ENCODE results near the gene SCUBE3.

Gene SCUBE3

DNA sequence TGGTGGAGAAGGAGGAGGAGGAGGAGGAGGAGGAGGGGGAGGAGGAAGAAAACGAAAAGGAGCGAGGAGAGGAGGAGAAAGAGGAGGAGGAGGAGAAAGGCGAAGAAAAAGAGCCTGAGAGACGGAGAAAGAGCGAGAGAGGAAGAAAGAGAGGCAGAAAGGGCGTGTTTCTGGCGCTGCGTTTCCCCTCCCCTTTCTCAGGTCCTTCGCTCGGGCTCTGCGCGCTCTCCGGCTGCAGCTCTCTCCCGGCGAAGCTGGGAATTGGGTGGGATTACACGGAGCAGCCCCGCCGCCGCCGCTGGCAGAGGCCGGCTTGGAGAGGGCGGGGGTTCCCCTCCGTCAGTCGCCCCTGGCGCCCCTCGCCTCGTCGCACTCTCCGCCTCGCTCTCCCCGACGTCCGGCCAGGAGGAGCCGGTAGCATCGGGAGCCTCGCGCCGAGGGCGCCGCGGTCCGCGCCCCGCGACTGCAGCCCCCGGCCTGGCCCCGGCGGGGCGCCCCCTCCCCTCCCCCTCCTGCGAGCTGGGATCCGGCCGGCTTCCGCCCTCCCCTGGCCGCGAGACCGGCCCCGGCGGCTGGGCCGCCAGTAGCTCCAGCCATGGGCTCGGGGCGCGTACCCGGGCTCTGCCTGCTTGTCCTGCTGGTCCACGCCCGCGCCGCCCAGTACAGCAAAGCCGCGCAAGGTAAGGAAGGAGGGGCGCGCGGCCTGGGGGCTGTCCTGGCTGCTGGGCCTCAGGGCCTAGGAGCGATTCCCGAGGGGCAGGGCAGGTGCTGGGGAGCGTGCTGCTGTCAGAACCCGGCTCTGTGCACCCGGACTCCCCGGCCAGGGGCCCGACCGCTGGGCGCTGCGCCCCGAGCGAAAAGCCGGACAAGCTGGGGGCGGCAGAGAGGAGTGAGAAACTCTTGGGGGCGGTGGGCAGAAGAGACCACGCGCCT, at the start of gene SCUBE3:
TSS of gene SCUBE3 (plus strand) at position 133 of the 933 bp plus-strand sequence. CDS start at position 596, 463 bp downstream.
- peak; percentile 87 for DNase-seq (ENCODE audit: low spot score)

DNA sequence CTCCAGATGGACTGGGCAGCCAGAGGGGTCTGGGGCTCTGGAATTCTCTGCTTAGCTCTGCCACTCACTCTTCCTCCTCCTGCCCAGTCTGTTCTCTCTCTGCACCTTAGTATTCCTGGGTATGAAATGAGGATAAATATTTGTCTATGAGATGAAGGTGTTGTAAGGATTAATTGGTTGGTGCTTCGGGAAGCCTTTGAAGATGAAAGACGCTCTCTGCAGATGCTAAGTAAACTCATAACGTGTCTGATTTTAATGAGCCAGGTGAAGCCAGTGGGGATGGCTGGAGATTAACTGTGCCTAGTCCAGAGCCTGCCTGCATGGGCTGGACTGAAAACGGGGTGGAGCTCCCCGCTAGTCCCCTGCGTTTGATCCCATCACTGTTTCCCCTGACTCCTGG, 49.5 kb upstream of the SCUBE3 start:
- no peak for DNase-seq (ENCODE audit: low spot score)

- DNase-seq (ENCODE audit: low spot score) = no peak
Observed at GRCh38 chr6:35164868-35165267, 48.9 kb upstream of the SCUBE3 start.

- DNase-seq (ENCODE audit: low spot score) = no peak
Observed at GRCh38 chr6:35165630-35166071, 48.1 kb upstream of the SCUBE3 start.

DNA sequence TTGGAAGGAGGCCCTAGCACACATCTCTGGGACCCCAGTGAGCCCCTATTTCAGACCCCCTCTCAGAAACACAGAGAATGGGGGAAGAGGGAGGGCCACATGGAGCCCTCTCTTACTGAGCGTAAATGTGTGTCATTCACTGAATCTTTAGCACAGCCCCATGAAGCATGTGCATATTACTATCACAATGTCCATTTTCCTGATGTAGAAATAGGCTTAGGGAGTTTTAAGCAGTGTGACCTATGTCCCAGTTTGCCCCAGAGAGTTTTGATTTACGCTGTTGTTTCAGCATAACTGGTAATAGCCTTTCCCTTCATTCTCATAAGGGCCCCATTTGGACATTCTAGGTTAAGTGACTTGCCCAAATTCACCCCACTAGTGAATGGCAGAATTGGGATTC, 47.6 kb upstream of the SCUBE3 start:
- no peak for DNase-seq (ENCODE audit: low spot score)

DNA sequence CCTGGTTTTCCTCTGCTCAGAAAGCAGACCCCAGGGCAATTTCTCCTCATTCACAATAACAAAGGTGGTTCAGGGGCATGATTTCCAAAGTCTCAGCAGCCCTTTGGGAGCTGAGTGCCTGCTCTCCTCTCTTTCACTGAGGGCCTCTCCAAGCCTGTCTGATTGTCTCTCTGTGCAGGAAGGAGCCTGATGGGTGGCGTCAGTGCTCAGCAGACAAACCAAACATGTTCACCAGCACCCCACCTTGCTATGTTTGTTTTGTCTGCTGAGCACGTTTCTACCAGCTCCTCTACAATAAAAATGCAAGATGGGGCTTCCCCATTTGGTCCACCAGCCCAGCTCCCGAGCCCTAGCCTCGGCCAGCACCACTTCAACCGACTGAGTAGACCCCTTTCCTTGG, 47.2 kb upstream of the SCUBE3 start:
- DNase-seq (ENCODE audit: low spot score) = no peak

GRCh38 chr6:35167505-35167904, 46.3 kb upstream of the SCUBE3 start:
- no peak for DNase-seq (ENCODE audit: low spot score)

DNA sequence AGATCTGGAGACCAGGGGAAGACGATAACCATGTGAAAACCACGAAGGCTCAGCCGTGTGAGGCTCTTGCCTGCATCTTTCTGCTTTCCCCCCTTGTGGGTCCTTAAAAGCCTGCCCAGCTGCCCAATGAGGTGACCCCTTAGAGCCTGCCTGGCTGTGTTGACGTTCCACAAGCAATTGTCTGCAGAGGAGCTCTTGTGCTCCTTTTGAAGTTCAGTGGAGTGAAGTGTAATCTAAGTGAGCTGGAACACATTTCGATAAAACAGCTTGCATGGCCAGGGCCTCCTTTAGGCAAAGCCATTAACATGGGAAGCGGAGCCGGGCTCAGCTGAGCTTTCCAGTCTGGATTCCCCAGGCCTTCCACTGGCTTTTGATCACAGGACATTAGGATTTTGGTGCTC, 45.3 kb upstream of the SCUBE3 start:
- no peak for DNase-seq (ENCODE audit: low spot score)

DNA sequence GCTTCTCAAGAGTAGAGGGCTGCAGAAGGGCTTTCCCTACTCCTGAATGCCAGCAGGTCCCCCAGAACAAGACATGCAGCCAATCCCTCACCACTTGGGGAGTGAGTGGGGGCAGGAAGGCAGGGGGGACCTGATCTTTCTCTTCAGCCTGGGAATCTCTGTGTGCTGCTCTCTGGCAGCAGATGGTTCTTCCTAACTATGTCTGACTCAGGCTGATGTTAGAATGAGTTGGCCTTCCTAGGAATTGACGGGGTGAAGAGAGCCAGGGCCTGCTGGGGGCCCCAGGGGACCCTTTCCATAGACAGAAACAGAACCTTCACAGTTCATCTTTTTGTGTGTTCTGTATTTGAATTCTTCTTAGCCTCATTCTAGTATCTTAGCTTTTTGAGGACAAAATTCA, 43.6 kb upstream of the SCUBE3 start:
- DNase-seq (ENCODE audit: low spot score) = no peak

DNA sequence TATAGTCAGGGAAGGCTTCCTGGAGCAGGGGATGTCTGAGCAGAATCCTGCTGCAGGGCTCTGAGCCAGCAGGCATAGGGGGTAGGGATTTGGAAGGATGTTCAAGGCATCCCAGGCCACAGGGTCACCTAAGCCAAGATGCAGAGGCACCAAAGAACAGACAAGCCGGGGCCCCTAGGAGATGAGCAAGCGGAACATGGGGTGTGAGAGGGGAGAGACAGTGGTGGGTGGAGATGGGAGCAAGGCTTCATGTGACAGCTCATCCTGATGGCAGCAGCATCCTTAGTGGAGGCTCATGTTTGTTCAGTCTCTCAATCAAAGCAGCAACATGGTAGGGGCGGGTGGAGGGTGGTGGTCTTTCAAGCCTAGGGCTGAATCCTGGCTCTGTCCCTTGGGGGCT, 42.9 kb upstream of the SCUBE3 start:
- DNase-seq (ENCODE audit: low spot score) = no peak

DNA sequence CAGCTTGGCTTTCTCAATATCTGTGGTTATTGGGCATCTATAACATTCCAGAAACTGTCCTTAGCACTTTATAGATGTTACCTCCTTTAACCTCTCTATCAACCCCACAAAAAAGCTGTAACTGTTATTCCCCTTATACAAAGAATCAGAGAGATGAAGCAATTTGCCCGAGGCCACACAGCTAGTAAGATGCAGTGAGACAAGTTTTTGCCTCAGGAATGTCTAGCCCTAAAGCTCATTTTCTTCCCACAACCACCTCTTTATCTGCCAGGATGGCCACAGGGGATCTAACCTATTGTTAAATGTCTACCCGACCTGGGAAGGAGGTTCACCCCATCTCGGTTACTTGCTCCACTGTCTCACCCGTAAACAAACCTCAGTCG, 40.7 kb upstream of the SCUBE3 start:
- no peak for DNase-seq (ENCODE audit: low spot score)

DNA sequence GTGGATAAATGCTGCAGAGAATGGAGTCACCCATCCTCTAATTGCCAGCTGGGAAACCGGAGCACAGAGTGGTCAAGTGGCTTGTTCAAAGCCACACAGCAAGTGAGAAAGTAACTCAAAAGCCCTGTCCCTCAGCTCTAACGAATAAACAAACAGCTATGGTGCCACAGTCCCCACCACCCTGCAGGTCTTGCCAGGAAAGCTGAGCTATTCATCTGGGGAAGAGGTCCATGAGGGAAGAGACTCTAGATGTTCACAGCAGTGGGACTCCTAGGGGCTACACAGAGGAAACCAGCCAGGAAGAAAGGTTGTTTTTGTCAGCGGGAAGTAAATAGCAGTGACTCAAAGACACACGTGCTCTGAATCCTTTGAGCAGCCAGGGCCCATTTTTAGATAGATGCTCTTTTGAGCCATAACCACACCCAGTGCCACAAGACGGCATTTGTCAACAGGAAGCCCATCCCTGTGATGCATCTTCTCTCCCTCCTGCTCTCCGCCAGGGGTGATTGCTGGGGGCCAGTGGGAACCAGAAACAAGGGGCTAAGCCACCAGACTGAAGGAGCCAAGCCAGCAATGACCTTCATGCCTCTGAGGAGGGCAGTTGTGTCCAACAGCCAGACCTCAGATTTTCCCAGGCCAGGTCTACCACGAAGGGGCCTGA, 40.2 kb upstream of the SCUBE3 start:
- no peak for DNase-seq (ENCODE audit: low spot score)

- no peak for DNase-seq (ENCODE audit: low spot score)
Observed at GRCh38 chr6:35174088-35174434, 39.7 kb upstream of the SCUBE3 start.

DNA sequence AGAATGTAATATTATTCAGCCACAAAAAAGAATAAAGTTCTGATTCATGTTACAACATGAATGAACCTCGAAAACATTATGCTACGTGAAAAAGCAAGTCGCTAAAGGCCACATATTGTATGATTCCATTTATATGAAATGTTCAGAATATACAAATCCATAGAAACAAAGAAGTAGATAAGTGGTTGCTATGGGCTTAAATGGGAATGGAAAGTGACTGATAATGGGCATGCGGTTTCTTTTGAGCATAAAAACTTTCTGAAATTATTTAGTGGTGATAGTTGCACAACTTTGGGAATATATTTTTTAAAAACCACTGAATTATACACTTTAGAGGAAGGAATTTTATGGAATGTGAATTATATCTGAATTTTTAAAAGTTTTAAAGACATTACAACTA, 39.3 kb upstream of the SCUBE3 start:
- no peak for DNase-seq (ENCODE audit: low spot score)

- DNase-seq (ENCODE audit: low spot score) = no peak
Observed at GRCh38 chr6:35176301-35177024, 37.3 kb upstream of the SCUBE3 start.

DNA sequence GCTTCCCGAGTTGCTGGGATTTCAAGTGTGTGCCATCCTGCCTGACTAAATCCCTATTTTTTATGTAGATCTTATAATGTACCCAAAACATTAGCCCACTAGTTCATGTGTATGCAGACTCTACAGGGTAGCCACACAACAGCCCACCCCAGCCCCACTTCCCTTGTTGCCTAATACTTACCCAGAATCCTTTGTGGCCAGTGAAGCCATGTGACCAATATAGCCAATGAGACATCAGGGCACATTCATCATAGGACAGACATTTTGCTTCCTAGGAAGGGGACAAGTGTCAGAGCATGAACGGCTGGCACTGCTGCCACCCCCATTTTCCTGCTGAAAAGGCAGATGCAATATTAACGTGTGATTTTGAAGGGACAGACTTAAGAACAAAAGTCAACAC, 36.6 kb upstream of the SCUBE3 start:
- no peak for DNase-seq (ENCODE audit: low spot score)

DNA sequence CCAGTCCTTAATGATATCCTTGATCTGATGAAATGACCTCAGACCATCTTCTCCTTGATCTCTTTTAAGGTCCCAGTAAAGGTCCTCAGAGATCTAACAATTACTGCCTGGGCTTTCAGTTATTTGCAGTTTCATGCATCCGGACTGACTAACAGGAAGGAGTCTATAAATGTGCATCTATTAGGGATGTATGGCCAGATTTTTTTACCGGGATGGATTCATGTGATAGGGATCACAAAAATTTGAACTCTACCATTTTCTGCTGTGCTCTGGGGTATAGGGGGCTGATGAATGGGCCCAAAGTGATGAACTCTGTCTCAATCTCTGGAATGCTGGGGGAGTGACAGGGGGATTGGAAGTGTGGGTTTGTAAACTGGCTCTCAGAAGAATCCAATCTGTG, 36.2 kb upstream of the SCUBE3 start:
- DNase-seq (ENCODE audit: low spot score) = no peak

GRCh38 chr6:35178012-35178411, 35.7 kb upstream of the SCUBE3 start:
- no peak for DNase-seq (ENCODE audit: low spot score)

- no peak for DNase-seq (ENCODE audit: low spot score)
Observed at GRCh38 chr6:35178932-35179832, 34.6 kb upstream of the SCUBE3 start.

DNA sequence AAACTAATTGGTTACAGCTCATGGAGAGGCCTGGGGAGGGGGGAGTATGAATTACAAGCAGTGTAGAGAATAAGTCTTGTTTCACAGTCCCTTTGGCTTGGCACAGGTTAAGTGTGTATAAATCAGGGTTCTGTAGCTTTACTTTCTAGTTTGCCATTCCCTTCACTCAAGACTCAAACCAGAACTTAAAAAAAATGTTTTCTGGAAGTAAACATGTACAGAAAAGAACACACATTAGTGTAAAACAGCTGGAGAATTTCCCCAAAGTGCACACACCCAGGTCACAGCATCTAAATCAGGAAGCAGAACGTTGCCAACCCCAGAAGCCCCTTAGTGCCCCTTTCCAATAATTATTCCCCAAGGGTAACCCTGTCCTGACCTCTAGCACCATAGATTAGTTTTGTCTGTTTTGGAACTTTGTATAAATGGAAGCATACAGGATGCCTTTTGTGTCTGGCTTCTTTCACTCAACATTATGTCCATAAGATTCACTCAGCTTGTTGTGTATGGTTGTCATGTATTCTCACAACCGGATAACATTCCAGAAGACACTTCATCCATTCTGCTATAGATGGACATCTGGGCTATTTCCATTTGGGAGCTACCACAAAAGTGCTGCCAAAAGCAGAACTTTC, 33.7 kb upstream of the SCUBE3 start:
- no peak for DNase-seq (ENCODE audit: low spot score)

GRCh38 chr6:35181308-35181932, 32.3 kb upstream of the SCUBE3 start:
- no peak for DNase-seq (ENCODE audit: low spot score)
